Activated gamma-delta T cell treated with Interleukin-2 at 50 U/mL for 16 hours (primary cell): ENCODE measurements around the gene UBN1.
"Not testable (repeated sequence)": the region's sequence is repeated elsewhere in the genome, so short reads cannot be mapped to it uniquely, and the experiment has no call there.

Experiments
- DNase-seq: peaks from one replicate; pipeline ENCODE4 v3.0.0-alpha.2; 2020

Gene UBN1

DNA sequence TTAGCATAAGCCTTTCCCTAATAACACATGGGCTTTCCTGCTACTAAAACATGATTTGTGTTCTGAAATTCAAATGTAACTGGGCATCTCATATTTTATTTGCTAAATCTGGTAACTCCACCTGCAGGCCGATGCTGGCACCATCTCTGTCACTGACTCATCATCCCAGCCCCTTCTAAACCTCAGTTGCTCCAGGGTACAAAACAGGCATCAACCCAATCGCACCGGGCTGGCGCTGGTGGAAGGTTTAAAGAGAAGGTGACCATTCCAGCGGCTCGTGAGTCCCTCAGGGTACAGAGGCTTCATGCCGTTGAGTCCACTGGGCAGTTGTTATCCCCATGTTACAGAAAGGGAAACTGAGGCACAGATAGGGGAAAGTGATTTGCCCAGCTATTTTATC, 62.5 kb downstream of the UBN1 start:
- no peak for DNase-seq

DNA sequence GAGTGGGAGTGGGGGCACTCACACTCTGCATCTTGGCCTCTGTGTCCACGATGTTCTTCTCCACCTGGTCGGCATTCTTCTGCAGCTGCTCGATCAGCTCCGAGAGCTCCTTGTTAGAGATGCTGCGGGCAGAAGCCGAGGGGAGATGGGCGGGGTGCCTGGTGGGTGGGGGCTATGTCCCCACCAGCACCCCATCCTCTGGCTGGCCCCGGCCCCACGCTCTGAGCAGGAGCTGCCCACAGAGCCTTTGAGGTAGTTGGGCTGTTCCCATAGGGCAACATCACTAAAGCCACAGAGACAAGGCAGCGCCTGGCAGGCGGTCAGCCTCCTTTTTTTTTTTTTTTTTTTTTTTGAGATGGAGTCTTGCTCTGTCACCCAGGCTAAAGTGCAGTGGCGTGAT, 63.5 kb downstream of the UBN1 start:
- DNase-seq = no peak

DNA sequence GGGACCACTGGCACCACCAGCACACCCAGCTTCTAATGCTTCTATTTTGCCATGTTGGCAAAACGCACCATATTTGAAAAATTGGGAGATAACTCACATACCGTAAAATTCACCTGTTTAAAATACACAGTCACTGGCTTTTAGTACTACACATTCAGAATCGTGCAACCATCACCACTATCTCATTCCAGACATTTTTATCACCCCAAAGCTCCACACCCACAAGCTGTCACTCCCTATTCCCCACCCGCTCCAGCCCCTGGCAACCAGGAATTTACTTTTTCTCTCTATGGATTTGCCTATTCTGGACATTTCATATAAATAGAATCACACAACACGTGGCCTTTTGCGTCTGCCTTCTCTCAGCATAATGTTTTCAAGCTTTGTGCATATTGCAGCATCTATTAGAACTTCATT, 64.7 kb downstream of the UBN1 start:
- no peak for DNase-seq

DNA sequence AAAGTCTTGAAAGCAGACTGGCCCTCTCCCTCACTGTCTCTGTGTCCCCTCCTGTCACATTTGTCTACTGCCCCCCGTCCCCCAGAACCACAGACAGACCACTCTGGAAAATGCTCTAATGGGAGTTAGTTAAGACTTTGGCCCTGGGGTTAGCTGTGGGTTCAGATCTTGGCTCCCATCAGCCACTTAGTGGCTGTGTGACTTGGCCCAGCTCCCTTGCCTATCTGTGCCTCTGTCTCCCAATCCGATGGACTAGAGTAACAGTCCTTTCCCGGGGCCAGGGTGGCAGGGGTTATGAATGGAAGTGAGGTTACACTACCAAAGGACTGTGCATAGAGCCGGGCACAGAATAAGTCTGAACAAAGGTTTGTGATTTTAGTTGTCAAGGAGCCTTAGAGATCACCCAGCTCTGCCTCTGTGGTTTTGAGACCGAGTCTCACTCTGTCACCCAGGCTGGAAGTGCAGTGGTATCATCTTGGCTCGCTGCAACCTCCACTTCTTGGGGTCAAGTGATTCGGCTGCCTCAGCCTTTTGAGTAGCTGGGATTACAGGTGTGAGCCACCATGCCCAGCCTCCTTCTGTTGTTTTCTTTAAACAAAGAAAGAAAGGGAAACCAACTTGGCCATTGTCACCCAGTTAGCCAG, 66.0 kb downstream of the UBN1 start:
- no peak for DNase-seq

DNA sequence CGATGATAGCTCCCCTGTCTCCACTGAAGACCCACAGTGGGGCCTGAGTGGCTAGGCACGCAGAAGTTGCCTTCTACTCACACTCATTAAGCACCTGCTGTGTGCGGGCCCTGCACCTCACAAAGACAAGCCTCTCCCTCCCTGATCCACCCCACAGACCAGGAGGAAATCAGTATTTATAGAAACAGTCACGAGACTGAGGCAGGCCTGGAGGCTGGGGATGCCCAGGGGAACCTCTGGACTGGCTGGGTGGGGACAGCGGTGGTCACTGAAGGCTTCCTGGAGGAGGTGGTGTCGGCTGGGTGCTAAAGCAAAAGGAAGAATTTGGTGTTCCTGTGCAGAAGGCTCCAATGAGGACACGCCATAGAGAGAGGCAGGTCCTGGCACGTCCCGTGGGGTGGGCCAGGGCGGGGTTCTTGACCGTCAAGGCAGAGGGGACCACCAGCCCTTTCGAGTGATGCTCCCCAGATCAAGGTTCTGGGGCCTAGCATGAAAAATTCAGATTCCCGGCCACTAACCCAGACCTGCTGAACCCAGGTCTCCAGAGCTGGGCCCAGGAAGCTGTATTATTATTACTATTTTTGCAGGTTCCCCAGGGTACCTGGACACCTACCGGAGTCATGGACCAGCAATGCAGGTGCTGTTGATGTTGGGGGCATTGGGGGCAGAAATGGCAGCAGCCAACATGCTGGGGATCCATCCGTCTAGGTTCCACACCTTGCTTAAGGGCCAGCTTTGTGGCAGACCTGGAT, 66.7 kb downstream of the UBN1 start:
- no peak for DNase-seq

DNA sequence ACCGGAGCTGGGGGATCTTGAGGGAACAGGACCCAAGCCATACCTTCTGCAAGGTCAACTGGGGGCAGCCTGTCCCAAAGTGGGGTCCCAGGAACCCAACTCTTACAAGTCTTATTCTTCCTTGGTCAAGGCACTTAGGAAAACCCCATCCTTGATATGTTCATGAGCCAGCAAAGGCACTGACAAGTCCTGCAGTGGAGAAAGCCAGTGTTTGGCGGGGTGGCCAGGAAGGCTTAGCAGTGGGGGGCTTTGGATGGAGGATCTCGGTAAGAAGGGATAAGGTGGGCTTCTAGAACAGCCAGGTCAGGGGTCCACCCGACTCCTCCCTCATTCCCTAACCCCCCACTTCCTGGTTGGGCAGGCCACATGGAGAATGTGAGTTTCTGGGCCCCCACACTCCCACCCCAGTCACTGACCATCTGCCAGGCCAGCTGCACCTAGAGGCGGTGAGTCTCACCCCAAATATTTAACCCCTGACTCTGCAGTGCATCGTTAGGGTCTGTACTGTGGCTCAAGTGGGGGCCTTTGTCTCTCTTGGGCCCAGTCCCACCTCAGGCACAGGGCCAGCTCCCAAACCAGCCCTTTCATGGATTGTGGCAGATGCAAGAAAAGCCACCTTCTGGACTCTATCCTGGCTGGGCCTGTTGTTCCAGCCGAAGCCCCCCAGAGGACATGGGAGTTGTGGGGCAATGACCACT, 67.4 kb downstream of the UBN1 start:
- DNase-seq = no peak

DNA sequence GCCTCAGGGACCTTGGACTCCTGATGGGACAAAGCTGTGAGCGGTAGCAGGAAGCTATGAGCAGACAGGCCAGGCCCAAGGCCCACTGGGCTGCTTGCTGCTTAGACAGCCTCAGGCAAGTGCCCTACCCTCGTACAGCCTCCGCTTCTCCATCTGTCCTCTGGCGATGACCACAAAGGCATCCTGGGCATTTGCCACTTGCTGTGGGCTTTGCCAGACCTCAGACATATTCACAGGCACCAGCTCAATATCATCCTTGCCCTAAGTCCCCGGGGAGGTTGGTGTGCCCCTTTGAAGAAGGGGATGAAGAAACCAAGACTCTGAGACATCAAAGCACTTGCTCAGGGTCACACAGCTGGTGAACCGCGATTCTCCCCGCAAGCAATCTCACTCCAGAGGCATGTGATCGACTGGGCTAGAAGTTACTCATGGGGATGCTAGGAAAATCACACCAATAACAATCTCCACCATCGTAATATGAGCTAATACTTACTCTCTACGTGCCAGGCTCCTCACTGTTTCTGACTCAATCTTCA, 68.0 kb downstream of the UBN1 start:
- DNase-seq = no peak

DNA sequence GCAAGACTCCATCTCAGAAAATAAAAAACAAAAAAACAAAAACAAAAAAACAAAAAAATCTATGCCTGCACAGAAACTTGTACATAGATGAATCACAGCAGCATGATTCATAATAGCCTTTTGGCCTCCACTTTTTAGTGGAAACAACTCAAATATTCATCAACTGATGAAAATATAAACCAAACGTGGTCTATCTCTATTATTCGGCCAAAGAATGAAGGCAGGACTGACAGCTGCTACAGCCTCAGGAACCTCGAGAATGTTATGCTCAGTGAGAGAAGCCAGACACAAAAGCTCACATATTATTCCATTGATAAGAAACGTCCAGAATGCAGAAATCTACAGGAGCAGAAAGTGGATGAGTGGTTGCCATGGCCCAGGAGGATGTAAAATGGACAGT, 69.8 kb downstream of the UBN1 start:
- no peak for DNase-seq

DNA sequence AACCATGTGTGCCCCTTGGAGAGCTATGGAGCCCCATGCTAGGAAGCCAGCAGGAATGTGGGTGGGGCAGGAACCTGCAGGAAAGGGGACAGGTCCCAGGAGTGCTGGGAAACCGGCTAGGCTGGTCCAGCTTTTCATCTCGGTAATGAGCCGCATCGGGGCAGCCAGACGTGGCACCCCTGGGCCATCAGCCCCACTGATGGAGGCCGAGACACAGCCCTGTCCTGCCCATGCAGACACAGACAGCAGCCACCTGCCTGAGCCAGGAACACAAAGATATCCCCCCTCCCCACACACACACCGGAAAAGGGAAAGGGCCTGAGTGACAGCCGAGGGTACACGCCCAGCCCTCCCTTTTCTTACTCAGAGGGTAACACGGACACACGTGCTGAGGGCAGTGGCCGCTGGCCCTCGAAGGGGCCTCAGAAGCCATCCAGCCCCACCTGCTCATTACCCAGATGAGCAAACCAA, 71.5 kb downstream of the UBN1 start:
- DNase-seq = no peak

DNA sequence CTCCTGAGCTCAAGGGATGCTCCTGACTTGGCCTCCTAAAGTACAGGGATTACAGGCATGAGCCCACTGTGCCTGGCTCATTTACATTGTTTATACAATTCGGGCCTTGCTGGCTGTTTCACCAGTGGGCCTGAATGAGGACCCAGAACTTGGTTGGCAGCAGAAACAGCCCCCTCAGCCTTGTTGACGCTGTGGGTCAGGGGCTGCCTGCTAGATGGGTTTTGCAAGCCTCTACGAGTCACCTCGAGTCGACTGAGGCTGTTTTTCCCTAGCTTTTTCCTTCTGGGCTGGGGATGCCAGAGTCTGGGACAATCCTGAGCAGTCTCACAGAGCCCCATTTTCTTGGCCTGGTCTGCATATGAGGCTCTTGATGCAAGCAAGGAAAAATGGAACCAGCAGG, 73.5 kb downstream of the UBN1 start:
- no peak for DNase-seq

DNA sequence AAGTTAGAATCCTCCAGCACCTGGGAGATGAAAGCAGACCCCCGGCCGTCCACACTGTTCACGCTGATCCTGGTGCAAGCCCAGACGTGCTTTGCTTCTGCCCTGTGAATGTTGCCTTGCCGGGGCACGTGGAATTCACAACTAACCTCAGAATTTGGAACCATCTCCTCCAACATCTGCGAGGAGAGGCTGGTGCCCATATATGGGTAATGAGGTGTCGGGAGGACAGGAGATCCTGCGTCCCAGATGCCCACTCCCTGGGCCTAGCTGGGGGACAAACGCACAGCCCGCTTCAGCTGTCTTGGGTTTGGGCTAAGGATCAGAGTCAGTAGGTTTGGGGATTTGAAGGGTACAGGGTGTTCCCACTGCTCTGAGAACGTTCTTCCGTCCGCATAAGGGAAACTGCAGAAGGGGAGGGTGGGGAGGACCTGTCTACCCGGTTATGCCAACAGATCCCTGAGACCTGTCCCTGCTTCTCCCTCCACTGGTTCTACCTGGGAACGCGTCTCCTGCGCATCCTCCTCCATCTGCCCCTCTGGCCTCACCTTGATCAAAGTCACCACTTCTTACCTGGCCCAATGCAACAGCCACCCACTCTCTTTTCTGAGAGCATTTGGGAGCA, 75.6 kb downstream of the UBN1 start:
- no peak for DNase-seq

DNA sequence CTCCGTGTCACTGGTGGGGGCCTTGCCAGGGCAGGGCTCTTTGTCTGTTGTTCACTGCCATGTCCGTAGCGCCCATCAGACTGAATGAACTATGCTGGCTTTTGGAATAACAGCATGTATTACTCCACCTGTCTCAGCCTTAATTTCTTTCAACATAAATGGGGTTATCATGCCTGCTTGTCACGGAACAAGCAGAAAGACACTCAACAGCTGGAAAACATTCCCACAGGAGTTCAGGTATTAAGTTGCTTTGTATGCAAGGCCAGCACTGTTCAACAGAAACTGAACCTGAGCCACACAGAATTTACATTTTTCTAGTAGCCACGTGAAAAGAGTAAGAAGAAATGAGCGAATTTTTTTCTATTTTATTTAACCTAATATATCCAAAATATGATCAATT, 76.6 kb downstream of the UBN1 start:
- no peak for DNase-seq

DNA sequence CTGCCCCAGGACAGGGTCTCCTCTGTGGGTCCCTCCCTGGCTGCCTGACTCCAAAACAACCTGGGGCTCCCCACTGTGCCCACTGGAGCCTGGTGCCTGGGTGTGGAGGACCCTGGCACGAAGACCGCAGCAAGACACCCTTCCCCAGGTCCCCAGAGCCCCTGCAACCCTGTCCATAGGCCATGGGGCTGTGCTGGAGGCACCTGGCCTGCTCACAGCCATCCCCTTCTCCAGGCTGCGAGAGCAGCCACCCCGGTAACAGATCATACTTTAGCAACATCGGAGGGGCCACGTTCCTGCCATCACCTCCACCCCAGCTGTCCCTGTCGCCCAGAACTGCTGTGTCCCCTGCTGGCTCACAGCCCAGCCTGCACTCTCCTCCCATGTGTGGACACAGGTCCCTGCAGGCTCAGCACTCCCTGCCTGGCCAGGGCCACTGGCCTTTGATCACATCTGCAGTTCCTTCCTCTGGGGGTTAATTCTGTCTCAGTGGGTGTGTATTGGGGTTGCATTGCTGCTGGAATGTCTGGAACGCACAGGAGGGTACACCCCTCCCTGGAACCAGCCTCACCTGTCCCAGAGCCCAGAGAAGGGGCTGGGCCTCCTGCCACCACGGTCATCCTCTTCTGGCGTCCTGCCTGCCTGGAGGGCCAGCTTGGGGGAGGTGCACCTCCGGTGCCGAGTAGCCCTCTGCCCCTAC, 77.5 kb downstream of the UBN1 start:
- DNase-seq = no peak

DNA sequence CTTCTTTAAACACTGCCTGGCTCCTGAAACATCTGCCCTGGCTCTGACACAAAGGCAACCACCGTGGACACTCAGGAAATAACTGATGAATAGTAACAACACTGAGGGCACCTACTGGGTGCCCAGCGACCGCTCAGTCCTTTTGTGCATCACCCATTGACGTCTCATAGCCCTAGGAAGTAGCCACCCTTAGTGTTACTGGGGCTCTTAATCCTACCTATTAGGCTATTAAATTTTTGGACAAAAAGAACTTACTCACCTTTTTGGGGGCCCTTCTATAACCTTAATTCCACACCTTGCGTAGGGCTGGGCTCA, 78.0 kb downstream of the UBN1 start:
- no peak for DNase-seq

DNA sequence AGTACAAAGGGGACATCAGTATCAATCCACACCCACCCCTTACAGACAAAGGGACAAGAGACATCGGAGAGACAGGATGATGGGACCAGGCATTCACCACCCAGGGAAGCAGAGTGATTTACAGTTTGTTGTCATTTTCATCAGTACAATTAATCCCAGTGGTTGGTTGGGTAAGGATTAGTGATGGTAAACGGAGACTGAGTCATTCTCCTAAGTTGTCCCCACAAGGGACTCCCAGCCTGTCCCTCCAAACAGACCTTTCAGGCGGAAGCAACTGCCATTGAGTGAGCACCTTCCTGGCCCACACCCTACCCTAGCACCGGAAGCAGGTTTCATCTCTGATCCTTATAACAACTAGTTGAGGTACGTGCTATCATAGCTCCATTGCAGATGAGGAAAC, 78.5 kb downstream of the UBN1 start:
- DNase-seq = no peak

DNA sequence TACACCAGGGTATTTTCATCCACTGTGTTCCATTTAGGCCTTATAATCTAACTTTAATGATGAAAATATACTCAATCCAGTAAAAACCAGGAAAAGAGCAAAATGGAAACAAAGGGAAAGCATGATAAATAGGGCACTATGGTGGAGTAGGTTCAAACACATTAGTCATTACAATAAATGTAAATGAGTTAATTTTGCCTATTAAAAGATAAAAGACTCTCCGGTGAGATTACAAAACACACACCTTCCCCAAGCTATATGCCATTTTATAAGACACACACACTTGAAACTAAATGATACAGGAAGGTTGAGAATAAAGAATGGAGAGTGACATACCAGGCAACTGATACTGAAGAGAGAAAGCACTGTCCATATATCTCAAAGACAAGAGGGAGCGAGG, 79.6 kb downstream of the UBN1 start:
- no peak for DNase-seq

DNA sequence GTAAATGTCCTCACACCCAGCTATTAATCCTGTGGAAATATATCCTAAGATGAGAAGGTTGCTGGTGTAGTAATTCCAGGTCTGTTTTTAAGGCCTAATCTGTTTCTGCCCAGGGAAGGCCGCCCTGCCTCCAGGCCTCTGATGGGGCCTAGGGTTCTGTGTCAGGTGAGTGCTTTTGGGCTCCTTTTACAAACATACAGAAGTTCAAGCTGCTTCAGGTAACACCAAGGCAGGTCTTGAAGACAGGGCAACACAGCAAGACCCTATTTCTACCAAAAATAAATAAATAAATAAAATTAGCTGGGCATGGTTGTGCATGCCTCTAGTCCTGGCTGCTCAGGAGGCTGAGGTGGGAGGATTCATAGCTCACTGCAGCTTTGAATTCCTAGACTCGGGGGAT, 80.4 kb downstream of the UBN1 start:
- DNase-seq = no peak

DNA sequence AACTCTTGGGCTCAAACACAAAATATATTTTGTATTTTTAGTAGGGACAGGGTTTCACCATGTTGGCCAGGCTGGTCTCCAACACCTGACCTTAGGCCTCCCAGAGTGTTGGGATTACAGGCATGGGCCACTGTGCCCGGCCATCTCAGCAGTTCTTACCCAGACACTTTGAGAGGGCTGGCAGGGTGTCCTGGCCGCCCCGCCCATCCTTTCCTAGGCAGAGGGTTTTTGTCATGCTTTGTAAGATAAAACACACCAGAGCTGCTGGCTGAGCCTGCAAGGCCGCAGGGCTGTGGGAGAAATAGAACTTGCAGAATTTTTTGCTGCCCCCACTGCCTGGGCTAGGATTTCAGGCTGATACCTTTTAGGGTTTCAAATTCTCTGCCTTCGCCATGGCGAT, 80.9 kb downstream of the UBN1 start:
- no peak for DNase-seq

DNA sequence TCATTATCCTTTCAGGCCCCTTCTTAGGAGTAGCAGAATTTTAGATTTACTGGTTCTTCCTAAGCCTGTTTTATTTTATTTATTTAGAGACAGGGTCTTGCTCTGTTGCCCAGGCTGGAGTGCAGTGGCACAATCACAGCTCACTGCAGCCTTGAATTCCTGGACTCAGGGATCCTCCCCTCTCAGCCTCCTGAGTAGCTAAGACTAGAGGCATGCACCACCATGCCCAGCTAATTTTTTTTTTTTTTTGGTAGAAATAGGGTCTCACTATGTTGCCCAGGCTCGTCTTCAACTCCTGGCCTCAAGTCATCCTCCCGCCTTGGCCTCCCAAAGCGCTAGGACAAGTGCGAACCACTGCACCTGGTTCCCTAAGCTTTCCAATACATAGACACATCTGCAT, 82.3 kb downstream of the UBN1 start:
- not testable (repeated sequence) for DNase-seq

DNA sequence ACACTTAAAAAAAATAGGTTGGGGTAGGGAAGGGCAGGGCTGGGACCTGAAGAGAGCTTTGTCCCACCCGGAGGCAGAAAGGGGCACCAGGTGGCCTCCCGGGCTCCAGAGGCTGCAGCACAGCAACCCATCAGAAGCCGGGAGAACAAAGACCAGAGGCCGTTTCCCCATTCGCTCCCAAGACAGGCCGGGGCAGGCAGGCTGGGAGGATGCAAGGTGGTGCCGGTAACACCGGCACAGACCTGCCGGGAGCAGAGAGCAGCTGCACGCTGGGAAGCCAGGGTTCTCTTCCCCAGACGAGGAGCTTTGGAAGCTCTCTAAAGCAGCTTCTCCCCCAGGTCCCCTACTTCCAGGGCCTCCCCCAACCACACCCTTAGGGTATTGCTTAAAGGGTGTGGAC, 84.1 kb downstream of the UBN1 start:
- DNase-seq = no peak
